Testis (tissue), 2 donors: Measurements from ENCODE around the gene LAMA1.

Experiments used
- CTCF ChIP-seq, 3 experiments: fragments of 450-650 bp in 2 of 3; fragments of 200-600 bp in 1 of 3; sonication (generic) in 1 of 3; IDR thresholded peaks; one replicate each; pipeline ENCODE4 v1.5.1; 2016 to 2019; ENCODE audit warnings: antibody characterized with exemption in 3 of 3, mild to moderate bottlenecking in 2 of 3, moderate library complexity in 1 of 3
- POLR2A ChIP-seq: fragments of 450-650 bp; IDR thresholded peaks from one replicate; pipeline ENCODE4 v1.6.1; 2017; ENCODE audit warnings: antibody characterized with exemption, mild to moderate bottlenecking, moderate library complexity

GRCh38 chr18:6960656-6961055, 156.9 kb downstream of the LAMA1 start:
- TF ChIP-seq CTCF (IDR thresholded peaks at IDR 0.05) (no peak), POLR2A (no peak)
